C4-2B (cell line): ENCODE data around the gene LCP1.

Experiments used
- CTCF ChIP-seq: fragments of 450-650 bp; conservative IDR thresholded peaks from 2 replicates; pipeline ENCODE4 v1.5.1; 2017; ENCODE audit warnings: mild to moderate bottlenecking
- ZFX ChIP-seq: fragments of 450-650 bp; IDR thresholded peaks from 2 replicates; pipeline ENCODE4 v1.6.1; 2017

GRCh38 chr13:46192412-46192811 lies 10.4 kb upstream of the LCP1 start:
- TF ChIP-seq CTCF (no peak), ZFX (no peak)
